Measurements from ENCODE around the gene GSTM3.

DNA sequence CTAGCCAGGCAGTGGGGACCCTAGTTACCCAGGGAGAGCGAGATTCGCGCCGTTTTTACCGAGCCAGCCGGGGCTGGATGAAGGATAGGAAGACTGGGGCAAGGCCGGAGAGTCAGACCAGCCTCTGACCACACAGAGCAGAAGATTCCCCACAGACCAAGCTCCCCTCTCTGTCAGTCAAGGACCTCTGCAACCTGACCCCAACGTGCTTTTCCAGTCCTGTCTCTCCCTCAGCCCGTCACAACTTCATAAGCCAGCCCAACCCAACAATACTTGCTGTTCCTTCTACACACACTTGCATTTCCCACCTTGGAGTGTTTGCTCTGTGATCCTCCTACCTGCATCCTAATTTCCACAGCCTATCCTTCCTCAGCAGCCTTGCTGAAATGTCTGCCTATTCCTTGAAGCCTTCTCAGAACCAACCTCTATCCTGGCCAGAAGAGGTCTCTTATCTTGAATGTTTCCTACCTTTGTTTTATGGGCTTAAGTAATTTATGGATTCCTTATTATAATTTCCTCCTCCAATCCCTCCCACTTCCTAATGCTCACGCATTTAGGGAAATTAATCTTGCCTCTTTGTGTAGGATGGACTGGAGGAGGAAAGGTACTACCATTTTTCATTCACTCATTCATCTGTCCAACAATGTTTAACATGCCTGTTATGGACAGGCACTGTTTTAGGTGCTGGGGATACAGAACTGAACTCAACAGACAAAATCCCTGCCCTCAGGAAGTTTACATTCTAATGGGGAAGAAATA, at the start of gene GSTM3:
- TF ChIP-seq CTCF (IDR thresholded peaks at IDR 0.05), result no peak
- TF ChIP-seq POLR2AphosphoS5 (IDR thresholded peaks at IDR 0.05), result no peak
